GM23248 (cell line): ENCODE measurements around the gene ACSF3. TPM values are rescaled to one million over a fixed set of nuclear protein-coding genes. Genes with fewer than 3 reads are reported as not detected.

Experiments used
- DNase-seq: peaks from one replicate; pipeline ENCODE4 v3.0.0-alpha.2; 2015
- H2AFZ ChIP-seq: fragments of 200-600 bp; sonication (generic); 2 replicates; pipeline ENCODE4 v1.6.1; 2016; ENCODE audit warnings: antibody characterized with exemption
- H3F3A ChIP-seq: fragments of 200-600 bp; sonication (generic); 2 replicates; pipeline ENCODE4 v1.6.1; 2016; ENCODE audit warnings: mild to moderate bottlenecking, antibody characterized with exemption, mixed run types; ENCODE audit not compliant: insufficient read depth
- H3K27ac ChIP-seq: fragments of 200-600 bp; sonication (generic); 2 replicates; pipeline ENCODE4 v1.5.1; 2016; ENCODE audit warnings: mild to moderate bottlenecking
- H3K27me3 ChIP-seq: fragments of 200-600 bp; sonication (generic); replicated peaks from 2 replicates; pipeline ENCODE4 v1.6.1; 2016; ENCODE audit warnings: mild to moderate bottlenecking; ENCODE audit not compliant: insufficient read depth
- H3K36me3 ChIP-seq: fragments of 200-600 bp; sonication (generic); 2 replicates; pipeline ENCODE4 v1.6.1; 2016; ENCODE audit warnings: low read depth, mild to moderate bottlenecking
- H3K4me1 ChIP-seq: fragments of 200-600 bp; sonication (generic); 2 replicates; pipeline ENCODE4 v1.6.1; 2016; ENCODE audit warnings: mild to moderate bottlenecking; ENCODE audit not compliant: insufficient read depth
- H3K4me2 ChIP-seq: fragments of 200-600 bp; sonication (generic); one replicate; pipeline ENCODE4 v1.6.1; 2016; ENCODE audit warnings: mild to moderate bottlenecking; ENCODE audit not compliant: unreplicated experiment
- H3K4me3 ChIP-seq: fragments of 200-600 bp; sonication (generic); 2 replicates; pipeline ENCODE4 v1.5.1; 2016; ENCODE audit warnings: mild to moderate bottlenecking
- H3K79me2 ChIP-seq: fragments of 200-600 bp; sonication (generic); 2 replicates; pipeline ENCODE4 v1.6.1; 2016; ENCODE audit warnings: mild to moderate bottlenecking; ENCODE audit not compliant: insufficient read depth
- H3K9ac ChIP-seq: fragments of 200-600 bp; sonication (generic); 2 replicates; pipeline ENCODE4 v1.6.1; 2016; ENCODE audit warnings: mild to moderate bottlenecking
- H3K9me2 ChIP-seq: fragments of 200-600 bp; sonication (generic); 2 replicates; pipeline ENCODE4 v1.6.1; 2016; ENCODE audit warnings: mixed run types, mild to moderate bottlenecking, moderate library complexity; ENCODE audit not compliant: insufficient read depth
- H3K9me3 ChIP-seq: fragments of 200-600 bp; sonication (generic); one replicate; pipeline ENCODE4 v1.6.1; 2017; ENCODE audit warnings: low read depth
- H4K20me1 ChIP-seq: fragments of 200-600 bp; sonication (generic); 2 replicates; pipeline ENCODE4 v1.6.0; 2016; ENCODE audit not compliant: insufficient read depth
- EZH2 ChIP-seq: fragments of 200-600 bp; sonication (generic); IDR thresholded peaks from 2 replicates; pipeline ENCODE4 v1.6.1; 2018; ENCODE audit warnings: antibody characterized with exemption, mild to moderate bottlenecking; ENCODE audit not compliant: insufficient read depth, poor library complexity, severe bottlenecking
- EZH2phosphoT487 ChIP-seq: fragments of 200-600 bp; sonication (generic); IDR thresholded peaks from 2 replicates; pipeline ENCODE4 v1.6.1; 2018; ENCODE audit warnings: antibody characterized with exemption, moderate library complexity, mild to moderate bottlenecking, low read depth; ENCODE audit not compliant: insufficient read depth
- WGBS, 2 experiments: methylation state at CpG; one replicate each; pipeline ENCODE4 v1.1.6; 2015 to 2017; ENCODE audit warnings: low lambda C conversion rate in 2 of 2, low coverage in 1 of 2; ENCODE audit errors: missing lambda C conversion rate in 2 of 2; 5-methylcytosine and 5-hydroxymethylcytosine counted together
- in situ Hi-C: fragments of 300-500 bp; cut with MboI; formaldehyde crosslinking; loops from 2 replicates; pipeline ENCODE4 v1.15.0; 2020
- polyA plus RNA-seq: library from polyadenylated mRNA; unstranded; fragments of >200 nt; fragmentation: Nextera tagmentation; extraction: Ambion mirVana; gene quantifications from 2 replicates; pipeline ENCODE4 v1.2.1, GENCODE V29; 2016
- total RNA-seq: library from RNA; depleted of rRNA; stranded (reverse); fragments of >200 nt; shearing (Covaris generic); gene quantifications from 2 replicates; pipeline ENCODE4 v1.2.3, GENCODE V29; 2014

Gene ACSF3
- total and polyA plus RNA-seq, 2 experiments from 2014 or later, result 15.9 to 17.1 TPM

DNA sequence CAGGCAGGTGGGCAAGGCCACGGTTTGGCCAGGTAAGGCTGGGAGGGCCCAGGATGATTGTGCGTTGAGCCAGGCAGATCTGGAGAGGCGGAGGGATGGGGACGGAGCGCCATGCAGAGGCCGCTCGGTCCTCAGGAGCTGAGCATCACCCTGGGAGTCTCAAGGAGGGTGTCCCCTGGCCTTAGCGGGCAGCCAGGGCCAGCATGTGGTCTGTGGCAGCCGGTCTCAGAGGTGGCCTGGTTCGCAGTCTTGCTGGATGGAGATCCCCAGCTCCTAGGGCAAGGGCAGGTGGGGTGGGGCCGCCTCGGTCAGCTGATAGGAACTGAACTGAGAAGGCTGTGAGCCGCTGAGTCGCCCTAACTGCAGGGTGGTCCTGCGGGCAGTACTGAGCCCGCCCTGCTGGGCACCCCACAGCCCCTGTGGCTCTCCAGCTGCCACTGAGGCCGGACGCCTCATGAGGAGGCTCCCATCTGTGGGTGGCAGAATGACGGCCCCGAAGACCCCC is 66.2 kb downstream of the ACSF3 start:
- Histone ChIP-seq H3K36me3 (no peaks in the 10 kb centered on the region), H3F3A (peaks cover 20% of the 10 kb centered on the region), H3K4me3 (no peak overlapping the region), H3K4me2 (no peak overlapping the region), H3K79me2 (no peaks in the 10 kb centered on the region), H3K27me3 (no peaks in the 10 kb centered on the region), H2AFZ (no peak overlapping the region), H4K20me1 (no peaks in the 10 kb centered on the region), H3K27ac (no peak overlapping the region), H3K4me1 (peaks cover 9% of the 10 kb centered on the region), H3K9me2 (no peaks in the 10 kb centered on the region), H3K9me3 (no peaks in the 10 kb centered on the region), H3K9ac (no peak overlapping the region)
- TF ChIP-seq EZH2, result no peak
- TF ChIP-seq EZH2phosphoT487, result no peak
- DNase-seq, result no peak
- in situ Hi-C loops, result no loop called here
- 75 to 81% methylated on average over 18 to 20 of the region's 20 CpGs for WGBS, 2 experiments

DNA sequence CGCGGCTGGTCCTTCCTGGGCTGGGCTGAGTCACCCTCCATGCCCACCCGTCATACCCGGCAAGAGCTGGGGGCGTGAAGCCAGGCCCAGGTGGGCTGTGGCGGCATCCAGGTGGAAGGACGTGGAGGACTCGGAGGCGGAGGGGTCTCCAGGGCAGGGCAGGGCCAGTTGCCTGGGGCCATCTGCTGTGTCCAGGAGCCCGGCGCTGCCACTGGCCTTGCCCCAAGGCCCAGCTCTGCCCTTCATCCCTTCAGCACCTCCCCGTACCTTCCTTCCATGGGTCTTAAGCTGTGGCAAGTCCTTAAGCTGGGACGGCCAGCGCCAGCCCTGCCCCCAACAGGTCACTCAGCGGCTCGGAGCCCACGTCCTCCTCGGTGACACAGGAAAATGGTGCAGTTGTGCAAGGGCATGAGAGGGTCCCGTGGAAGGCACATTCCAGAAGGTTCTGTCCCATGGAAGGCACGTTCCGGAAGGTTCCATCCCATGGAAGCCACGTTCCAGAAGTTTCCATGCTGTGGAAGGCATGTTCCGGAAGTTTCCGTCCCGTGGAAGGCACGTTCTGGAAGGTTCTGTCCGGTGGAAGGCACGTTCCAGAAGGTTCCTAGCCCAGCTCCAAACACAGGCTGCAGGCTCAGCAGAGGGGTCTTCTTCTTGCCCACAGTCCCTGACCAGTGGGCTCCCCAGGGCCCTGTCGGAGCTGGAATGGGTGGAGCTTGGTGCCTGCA is 67.5 kb downstream of the ACSF3 start:
- H3K27me3 ChIP-seq, result no peaks in the 10 kb centered on the region

DNA sequence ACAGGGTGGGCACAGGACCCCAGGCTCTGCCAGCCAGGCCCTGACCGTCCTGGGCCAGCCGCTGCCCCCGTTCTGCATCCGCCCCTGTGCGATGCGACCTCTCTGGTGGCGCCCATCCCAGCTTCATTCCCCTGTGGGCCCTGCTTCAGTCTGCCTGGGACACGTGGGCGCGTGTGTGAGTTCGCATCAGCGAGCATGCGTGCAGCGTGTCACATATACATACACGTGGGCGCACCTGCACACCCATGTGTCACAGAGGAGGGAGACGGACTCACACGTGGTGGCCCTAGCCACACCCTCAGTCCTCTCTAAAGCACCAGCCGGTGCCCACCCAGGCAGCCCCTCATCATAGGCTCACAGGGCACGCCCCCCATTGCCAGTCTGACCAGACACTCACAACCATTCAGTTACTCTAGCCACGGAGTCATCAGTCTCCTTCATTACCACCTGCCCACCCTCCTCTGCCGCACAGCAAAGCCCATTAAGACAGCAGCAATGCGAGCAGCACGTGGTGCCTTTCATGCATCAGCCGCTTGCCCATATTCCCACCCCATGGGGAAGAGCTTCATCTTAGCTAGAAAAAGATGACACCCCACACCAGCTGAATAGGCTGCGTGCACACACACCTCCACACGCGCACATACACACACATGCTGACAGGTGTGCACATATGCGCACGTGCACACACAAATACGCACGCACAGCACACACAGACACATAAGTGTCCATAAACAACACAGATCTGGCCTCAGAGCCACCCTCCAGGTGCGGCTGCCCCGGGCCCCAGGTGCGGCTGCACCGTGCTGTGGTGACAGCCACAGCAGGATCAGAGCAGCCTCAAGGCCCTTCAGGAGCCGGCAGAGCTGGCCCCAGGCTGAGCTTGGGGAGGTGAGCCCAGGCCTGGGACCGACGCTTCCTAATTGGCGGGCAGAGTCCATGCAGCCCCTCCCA is 68.4 kb downstream of the ACSF3 start:
- no peaks in the 10 kb centered on the region for H3K79me2 ChIP-seq
- 78% methylated on average over 37 to 40 of the region's 40 CpGs for WGBS, 2 experiments
- in situ Hi-C loops, result no loop called here

More for the DNA sequence above, 67.5 kb downstream of the ACSF3 start:
- TF ChIP-seq EZH2phosphoT487 (no peak), EZH2 (no peak)
- Histone ChIP-seq H3K79me2 (no peaks in the 10 kb centered on the region), H3F3A (peaks cover 15% of the 10 kb centered on the region), H3K27ac (no peak overlapping the region), H3K4me3 (no peak overlapping the region), H2AFZ (no peak overlapping the region), H3K9me3 (no peaks in the 10 kb centered on the region), H3K4me2 (no peak overlapping the region), H3K9me2 (no peaks in the 10 kb centered on the region), H3K4me1 (no peaks in the 10 kb centered on the region), H3K9ac (no peak overlapping the region), H4K20me1 (no peaks in the 10 kb centered on the region), H3K36me3 (no peaks in the 10 kb centered on the region)
- in situ Hi-C loops, result no loop called here
- no peak for DNase-seq
- WGBS, 2 experiments, result 74 to 76% methylated on average over 29 of the region's 29 CpGs

DNA sequence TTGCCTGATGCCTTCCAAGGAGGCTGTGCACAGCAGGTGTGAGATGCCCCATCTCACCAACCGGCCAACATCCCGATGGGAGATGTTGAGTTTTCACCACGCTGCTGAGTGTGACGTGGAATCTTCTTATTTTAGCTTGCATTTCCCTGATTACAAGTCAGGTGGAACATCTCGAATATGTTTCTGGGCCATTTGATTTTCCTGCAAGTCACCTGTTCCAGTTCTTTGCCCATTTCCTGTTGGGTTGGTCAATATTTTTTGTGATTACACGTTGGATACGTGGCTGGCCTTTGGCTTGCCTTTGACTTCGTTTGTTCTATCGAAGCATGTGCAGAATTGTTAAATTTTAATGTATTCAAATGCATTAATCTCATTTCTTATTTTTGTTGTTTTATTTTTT is 69.6 kb downstream of the ACSF3 start:
- Histone ChIP-seq H3K4me2 (no peak overlapping the region), H4K20me1 (no peaks in the 10 kb centered on the region), H3K9me2 (no peaks in the 10 kb centered on the region), H3K27ac (no peak overlapping the region), H3K79me2 (no peaks in the 10 kb centered on the region), H3K9ac (no peak overlapping the region), H3K27me3 (no peaks in the 10 kb centered on the region), H3K36me3 (no peaks in the 10 kb centered on the region), H3K4me1 (0 out of 2 replicates have a peak, but pooled peaks cover 3% of the 10 kb centered on the region), H2AFZ (no peak overlapping the region), H3F3A (peaks cover 5% of the 10 kb centered on the region), H3K4me3 (no peak overlapping the region), H3K9me3 (no peaks in the 10 kb centered on the region)
- in situ Hi-C loops, result no loop called here
- WGBS, 2 experiments, result 86% methylated on average over 9 of the region's 9 CpGs
- no peak for DNase-seq
- TF ChIP-seq EZH2phosphoT487 (no peak), EZH2 (no peak)

More for the DNA sequence above, 68.4 kb downstream of the ACSF3 start:
- no peak overlapping the region for H3K27ac ChIP-seq
- DNase-seq, result no peak
- no peaks in the 10 kb centered on the region for H3K36me3 ChIP-seq
- H3K9me2 ChIP-seq, result no peaks in the 10 kb centered on the region
- H3K4me3 ChIP-seq, result no peak overlapping the region
- TF ChIP-seq EZH2 (no peak), EZH2phosphoT487 (no peak)
- H3K9me3 ChIP-seq, result no peaks in the 10 kb centered on the region
- H3K4me1 ChIP-seq, result 0 out of 2 replicates have a peak, but pooled peaks cover 1% of the 10 kb centered on the region
- no peaks in the 10 kb centered on the region for H4K20me1 ChIP-seq
- peaks cover 15% of the 10 kb centered on the region for H3F3A ChIP-seq
- H3K9ac ChIP-seq, result no peak overlapping the region
- no peak overlapping the region for H2AFZ ChIP-seq
- no peaks in the 10 kb centered on the region for H3K27me3 ChIP-seq
- H3K4me2 ChIP-seq, result no peak overlapping the region
